Stimulated activated CD8-positive, alpha-beta memory T cell treated with anti-CD3 and anti-CD28 coated beads, Interleukin-7, amount 100 ng/mL, for 4 hours (primary cell): ENCODE measurements around the gene TBC1D19.
"Not testable (repeated sequence)": the region's sequence is repeated elsewhere in the genome, so short reads cannot be mapped to it uniquely, and the experiment has no call there.

ENCODE experiments used
- DNase-seq, 2 donors: peaks; one replicate each; pipeline ENCODE4 v3.0.0-alpha.2; 2020; ENCODE audit warnings: low read depth in 2 of 2

The TBC1D19 gene

GRCh38 chr4:26583865-26584652 is at the start of gene TBC1D19:
Gene TBC1D19, plus strand, starts transcription at chr4:26584084. Its CDS starts 110 bp downstream, at chr4:26584194.
- DNase-seq, result peak; percentile 77 to 79

GRCh38 chr4:26542991-26543390 is 40.9 kb upstream of the TBC1D19 start:
- DNase-seq, result no peak

- no peak for DNase-seq
Observed at GRCh38 chr4:26544421-26544820, 39.5 kb upstream of the TBC1D19 start.

- DNase-seq, result not testable (repeated sequence)
Observed at GRCh38 chr4:26548379-26548778, 35.5 kb upstream of the TBC1D19 start.

- DNase-seq, result no peak
Observed at GRCh38 chr4:26557164-26557563, 26.7 kb upstream of the TBC1D19 start.

- no peak for DNase-seq
Observed at GRCh38 chr4:26558166-26558895, 25.6 kb upstream of the TBC1D19 start.

GRCh38 chr4:26566133-26566532 is 17.8 kb upstream of the TBC1D19 start:
- DNase-seq, result no peak

- no peak for DNase-seq
Observed at GRCh38 chr4:26568446-26568994, 15.4 kb upstream of the TBC1D19 start.

- DNase-seq, result no peak
Observed at GRCh38 chr4:26570596-26570995, 13.3 kb upstream of the TBC1D19 start.

- no peak for DNase-seq
Observed at GRCh38 chr4:26573389-26573794, 10.5 kb upstream of the TBC1D19 start.

- DNase-seq, result no peak
Observed at GRCh38 chr4:26574563-26574962, 9.3 kb upstream of the TBC1D19 start.

GRCh38 chr4:26576231-26576739 is 7.6 kb upstream of the TBC1D19 start:
- no peak for DNase-seq

GRCh38 chr4:26577066-26577465 is 6.8 kb upstream of the TBC1D19 start:
- no peak for DNase-seq

- DNase-seq, result no peak
Observed at GRCh38 chr4:26579169-26579568, 4.7 kb upstream of the TBC1D19 start.

GRCh38 chr4:26581341-26581740 is 2.5 kb upstream of the TBC1D19 start:
- DNase-seq, result not testable (repeated sequence)

GRCh38 chr4:26583538-26583864 is 383 bp upstream of the TBC1D19 start:
- DNase-seq, result no peak

- DNase-seq, result no peak
Observed at GRCh38 chr4:26584725-26585124, 841 bp downstream of the TBC1D19 start.

- DNase-seq, result no peak
Observed at GRCh38 chr4:26589705-26590104, 5.8 kb downstream of the TBC1D19 start.

GRCh38 chr4:26590639-26591038 is 6.8 kb downstream of the TBC1D19 start:
- DNase-seq, result no peak

GRCh38 chr4:26593557-26593956 is 9.7 kb downstream of the TBC1D19 start:
- not testable (repeated sequence) for DNase-seq

- DNase-seq, result no peak
Observed at GRCh38 chr4:26594371-26594770, 10.5 kb downstream of the TBC1D19 start.

- DNase-seq, result no peak
Observed at GRCh38 chr4:26594778-26595177, 10.9 kb downstream of the TBC1D19 start.

- DNase-seq, result no peak
Observed at GRCh38 chr4:26596843-26597242, 13.0 kb downstream of the TBC1D19 start.
